ENCODE results near the gene MDN1.
"Not testable (repeated sequence)": the region's sequence is repeated elsewhere in the genome, so short reads cannot be mapped to it uniquely, and the experiment has no call there.

Gene MDN1

GRCh38 chr6:89828988-89829471 is 9.4 kb upstream of the MDN1 start:
- H3K79me2 ChIP-seq (ENCODE audit: control insufficient read depth, insufficient read depth, low read length, poor library complexity) = peaks cover 6% of the 10 kb centered on the region

GRCh38 chr6:89828475-89828987 is 8.9 kb upstream of the MDN1 start:
- H3K9me3 ChIP-seq (ENCODE audit: insufficient read depth, low read depth, low read length); H3K9ac ChIP-seq (ENCODE audit: low read length); H2BK5ac ChIP-seq (ENCODE audit: low read depth, low read length, poor library complexity); H3K27ac ChIP-seq (ENCODE audit: low read depth, low read length); H3K79me2 ChIP-seq (ENCODE audit: control insufficient read depth, insufficient read depth, low read length, poor library complexity); H2BK120ac ChIP-seq (ENCODE audit: insufficient read depth, low read length, poor library complexity); H3K36me3 ChIP-seq (ENCODE audit: control insufficient read depth in 1 of 2, insufficient read depth in 2 of 2, low read length in 2 of 2); H3K18ac ChIP-seq (ENCODE audit: low read length); H3K4me1 ChIP-seq (ENCODE audit: control insufficient read depth in 1 of 2, insufficient read depth in 2 of 2, low read length in 2 of 2); DNase-seq; H4K91ac ChIP-seq (ENCODE audit: low read depth, low read length); H3K79me1 ChIP-seq (ENCODE audit: low read length); H2AK5ac ChIP-seq (ENCODE audit: low read length); H3K4ac ChIP-seq (ENCODE audit: low read depth, low read length); H3K23ac ChIP-seq (ENCODE audit: low read length); H3K27me3 ChIP-seq (ENCODE audit: insufficient read depth, low read length): not testable (repeated sequence)
- peak overlapping the region; percentile 58 for H2BK12ac ChIP-seq (ENCODE audit: low read length)
- peak overlapping the region; percentile 81 for H4K12ac ChIP-seq (ENCODE audit: low read depth, low read length)
- H3K4me2 ChIP-seq (ENCODE audit: low read length) = peak overlapping the region; percentile 95
- H3K4me3 ChIP-seq (ENCODE audit: low read depth, low read length) = peak overlapping the region; percentile 67
- no CpG with 5 or more reads among the region's 13 CpGs for WGBS (ENCODE audit: extremely low coverage, insufficient coverage, insufficient read length)
- peak overlapping the region; percentile 85 for H4K8ac ChIP-seq (ENCODE audit: low read depth, low read length)
- H3K14ac ChIP-seq (ENCODE audit: low read length) = peak overlapping the region; percentile 60
- peak overlapping the region; percentile 61 for H2AFZ ChIP-seq (ENCODE audit: insufficient read depth, low read length, poor library complexity)

More at GRCh38 chr6:89828988-89829471, 9.4 kb upstream of the MDN1 start:
- no peaks in the 10 kb centered on the region for H3K9me3 ChIP-seq (ENCODE audit: insufficient read depth, low read depth, low read length)
- peak overlapping the region; percentile 67 for H3K4me3 ChIP-seq (ENCODE audit: low read depth, low read length)
- H4K8ac ChIP-seq (ENCODE audit: low read depth, low read length) = peak overlapping the region; percentile 85
- no peak overlapping the region for H2AK5ac ChIP-seq (ENCODE audit: low read length)
- peak overlapping the region; percentile 95 for H3K4me2 ChIP-seq (ENCODE audit: low read length)
- peak overlapping the region; percentile 75 for H3K18ac ChIP-seq (ENCODE audit: low read length)
- H2BK120ac ChIP-seq (ENCODE audit: insufficient read depth, low read length, poor library complexity) = peak overlapping the region; percentile 25
- no peak overlapping the region for H3K27ac ChIP-seq (ENCODE audit: low read depth, low read length)
- peak overlapping the region; percentile 81 for H4K12ac ChIP-seq (ENCODE audit: low read depth, low read length)
- H3K36me3 ChIP-seq (ENCODE audit: control insufficient read depth in 1 of 2, insufficient read depth in 2 of 2, low read length in 2 of 2) = peaks cover 4 to 8% of the 10 kb centered on the region in 2 experiments
- H3K23ac ChIP-seq (ENCODE audit: low read length) = no peak overlapping the region
- peak in 1 of 2 donors; percentile 45 for DNase-seq
- peaks cover 9% of the 10 kb centered on the region for H3K79me1 ChIP-seq (ENCODE audit: low read length)
- H2BK5ac ChIP-seq (ENCODE audit: low read depth, low read length, poor library complexity) = peak overlapping the region; percentile 50
- H4K91ac ChIP-seq (ENCODE audit: low read depth, low read length) = no peak overlapping the region
- peak overlapping the region; percentile 63 for H3K14ac ChIP-seq (ENCODE audit: low read length)
- peak overlapping the region; percentile 14 for H3K9ac ChIP-seq (ENCODE audit: low read length)
- H3K4me1 ChIP-seq (ENCODE audit: control insufficient read depth in 1 of 2, insufficient read depth in 2 of 2, low read length in 2 of 2) = peaks cover 6 to 7% of the 10 kb centered on the region in 2 experiments
- no peaks in the 10 kb centered on the region for H3K27me3 ChIP-seq (ENCODE audit: insufficient read depth, low read length)
- H3K4ac ChIP-seq (ENCODE audit: low read depth, low read length) = no peak overlapping the region
- H2AFZ ChIP-seq (ENCODE audit: insufficient read depth, low read length, poor library complexity) = peak overlapping the region; percentile 61
- peak overlapping the region; percentile 58 for H2BK12ac ChIP-seq (ENCODE audit: low read length)
- no CpG with 5 or more reads among the region's 18 CpGs for WGBS (ENCODE audit: extremely low coverage, insufficient coverage, insufficient read length)

- DNase-seq = peak in 1 of 2 donors; percentile 5
- no peak overlapping the region for H2AFZ ChIP-seq (ENCODE audit: insufficient read depth, low read length, poor library complexity)
- peaks cover 6% of the 10 kb centered on the region for H3K79me2 ChIP-seq (ENCODE audit: control insufficient read depth, insufficient read depth, low read length, poor library complexity)
- H3K18ac ChIP-seq (ENCODE audit: low read length) = no peak overlapping the region
- H2AK5ac ChIP-seq (ENCODE audit: low read length) = no peak overlapping the region
- no peaks in the 10 kb centered on the region for H3K27me3 ChIP-seq (ENCODE audit: insufficient read depth, low read length)
- no peak overlapping the region for H3K4me2 ChIP-seq (ENCODE audit: low read length)
- H3K27ac ChIP-seq (ENCODE audit: low read depth, low read length) = no peak overlapping the region
- peaks cover 9% of the 10 kb centered on the region for H3K79me1 ChIP-seq (ENCODE audit: low read length)
- no peak overlapping the region for H3K4me3 ChIP-seq (ENCODE audit: low read depth, low read length)
- no peak overlapping the region for H3K4ac ChIP-seq (ENCODE audit: low read depth, low read length)
- H2BK12ac ChIP-seq (ENCODE audit: low read length) = no peak overlapping the region
- no peak overlapping the region for H3K23ac ChIP-seq (ENCODE audit: low read length)
- no CpG with 5 or more reads among the region's 6 CpGs for WGBS (ENCODE audit: extremely low coverage, insufficient coverage, insufficient read length)
- H4K12ac ChIP-seq (ENCODE audit: low read depth, low read length) = no peak overlapping the region
- no peak overlapping the region for H2BK120ac ChIP-seq (ENCODE audit: insufficient read depth, low read length, poor library complexity)
- no peak overlapping the region for H4K91ac ChIP-seq (ENCODE audit: low read depth, low read length)
- H3K4me1 ChIP-seq (ENCODE audit: control insufficient read depth in 1 of 2, insufficient read depth in 2 of 2, low read length in 2 of 2) = peaks cover 6 to 7% of the 10 kb centered on the region in 2 experiments
- H4K8ac ChIP-seq (ENCODE audit: low read depth, low read length) = no peak overlapping the region
- H3K36me3 ChIP-seq (ENCODE audit: control insufficient read depth in 1 of 2, insufficient read depth in 2 of 2, low read length in 2 of 2) = no peaks in the 10 kb centered on the region
- no peak overlapping the region for H3K9ac ChIP-seq (ENCODE audit: low read length)
- no peak overlapping the region for H3K14ac ChIP-seq (ENCODE audit: low read length)
- H2BK5ac ChIP-seq (ENCODE audit: low read depth, low read length, poor library complexity) = no peak overlapping the region
- H3K9me3 ChIP-seq (ENCODE audit: insufficient read depth, low read depth, low read length) = no peaks in the 10 kb centered on the region
Observed at GRCh38 chr6:89826029-89826528, 6.5 kb upstream of the MDN1 start.

- Histone ChIP-seq H3K9me3 (ENCODE audit: insufficient read depth, low read depth, low read length) (peaks cover 3% of the 10 kb centered on the region), H2BK12ac (ENCODE audit: low read length) (no peak overlapping the region), H3K14ac (ENCODE audit: low read length) (peak overlapping the region; percentile 31), H4K91ac (ENCODE audit: low read depth, low read length) (peak overlapping the region; percentile 59), H4K12ac (ENCODE audit: low read depth, low read length) (peak overlapping the region; percentile 75), H3K79me1 (ENCODE audit: low read length) (peaks cover 4% of the 10 kb centered on the region), H3K27me3 (ENCODE audit: insufficient read depth, low read length) (no peaks in the 10 kb centered on the region), H3K18ac (ENCODE audit: low read length) (peak overlapping the region; percentile 42), H3K4me3 (ENCODE audit: low read depth, low read length) (peak overlapping the region; percentile 99), H3K4ac (ENCODE audit: low read depth, low read length) (peak overlapping the region; percentile 56), H2AFZ (ENCODE audit: insufficient read depth, low read length, poor library complexity) (peak overlapping the region; percentile 86), H4K8ac (ENCODE audit: low read depth, low read length) (peak overlapping the region; percentile 88), H3K36me3 (ENCODE audit: control insufficient read depth in 1 of 2, insufficient read depth in 2 of 2, low read length in 2 of 2) (no peaks in the 10 kb centered on the region), H3K79me2 (ENCODE audit: control insufficient read depth, insufficient read depth, low read length, poor library complexity) (peaks cover 13% of the 10 kb centered on the region), H3K4me1 (ENCODE audit: control insufficient read depth in 1 of 2, insufficient read depth in 2 of 2, low read length in 2 of 2) (peaks cover 0 to 8% of the 10 kb centered on the region in 2 experiments), H3K27ac (ENCODE audit: low read depth, low read length) (peak overlapping the region; percentile 43), H3K23ac (ENCODE audit: low read length) (no peak overlapping the region), H2AK5ac (ENCODE audit: low read length) (no peak overlapping the region), H3K9ac (ENCODE audit: low read length) (peak overlapping the region; percentile 81), H2BK5ac (ENCODE audit: low read depth, low read length, poor library complexity) (peak overlapping the region; percentile 4), H2BK120ac (ENCODE audit: insufficient read depth, low read length, poor library complexity) (no peak overlapping the region), H3K4me2 (ENCODE audit: low read length) (peak overlapping the region; percentile 99)
- WGBS (ENCODE audit: extremely low coverage, insufficient coverage, insufficient read length) = no CpG with 5 or more reads among the region's 14 CpGs
- DNase-seq = peak in 1 of 2 donors; percentile 37
Observed at GRCh38 chr6:89818977-89819335, 638 bp downstream of the MDN1 start.

All from trophoblast cell (in vitro differentiated cells and primary cell).